ENCODE results near the gene HCN2. TPM values are rescaled to one million over a fixed set of nuclear protein-coding genes. Genes with fewer than 3 reads are reported as not detected.
A peak's percentile ranks its signal among the peaks of the same experiment; 100 is the strongest.

Gene HCN2
- total RNA-seq, 6 donors from 2014 or later = 0.46 to 0.47 (median 0.46) TPM; not detected in 3

GRCh38 chr19:573519-573825 is 16.2 kb upstream of the HCN2 start:
- no peaks in the 10 kb centered on the region for H3K27me3 ChIP-seq
- 0 to 2% methylated on average over 1 to 15 of the region's 15 CpGs for WGBS, 2 donors
- DNase-seq (no peak), ATAC-seq (ENCODE audit: low FRiP score in 2 of 2) (no peak)
- H3K4me3 ChIP-seq = peak overlapping the region; percentile 66 to 99 (median 98)
- H3K36me3 ChIP-seq = peaks cover 0 to 12% (median 5%) of the 10 kb centered on the region in 4 donors
- TF ChIP-seq POLR2A (IDR thresholded peaks at IDR 0.05) (no peak), CTCF (IDR thresholded peaks at IDR 0.05) (peak in 2 of 6 experiments; percentile 12 to 18)
- peak overlapping the region in 2 of 4 donors; percentile 90 to 96 for H3K27ac ChIP-seq
- H3K4me1 ChIP-seq = peaks cover 36 to 62% (median 41%) of the 10 kb centered on the region in 4 donors
- no peaks in the 10 kb centered on the region for H3K9me3 ChIP-seq

GRCh38 chr19:574658-575526 is 14.8 kb upstream of the HCN2 start:
- Histone ChIP-seq H3K9me3 (no peaks in the 10 kb centered on the region), H3K4me3 (peak overlapping the region in 3 of 4 donors; percentile 1 to 34 (median 29)), H3K4me1 (peaks cover 34 to 62% (median 41%) of the 10 kb centered on the region in 4 donors), H3K36me3 (peaks cover 0 to 19% (median 13%) of the 10 kb centered on the region in 4 donors), H3K27ac (peak overlapping the region in 2 of 4 donors; percentile 2 to 66), H3K27me3 (no peaks in the 10 kb centered on the region)
- WGBS, 2 donors = 34 to 61% methylated on average over 16 to 30 of the region's 32 CpGs
- ATAC-seq (ENCODE audit: low FRiP score in 2 of 2) (no peak), DNase-seq (peak in 1 of 2 donors; percentile 74)
- TF ChIP-seq POLR2A (IDR thresholded peaks at IDR 0.05) = no peak

- no peaks in the 10 kb centered on the region for H3K9me3 ChIP-seq
- DNase-seq (peak in 1 of 2 donors; percentile 81), ATAC-seq (ENCODE audit: low FRiP score in 2 of 2) (no peak)
- no peaks in the 10 kb centered on the region for H3K27me3 ChIP-seq
- WGBS, 2 donors = 55 to 75% methylated on average over 14 to 21 of the region's 38 CpGs
- H3K36me3 ChIP-seq = peaks cover 3 to 28% (median 21%) of the 10 kb centered on the region in 4 donors
- peak overlapping the region in 2 of 4 donors; percentile 2 to 66 for H3K27ac ChIP-seq
- TF ChIP-seq CTCF (IDR thresholded peaks at IDR 0.05) (no peak), EP300 (IDR thresholded peaks at IDR 0.05) (no peak), POLR2A (IDR thresholded peaks at IDR 0.05) (no peak), POLR2AphosphoS5 (IDR thresholded peaks at IDR 0.05) (no peak)
- H3K4me1 ChIP-seq = peaks cover 32 to 60% (median 41%) of the 10 kb centered on the region in 4 donors
- H3K4me3 ChIP-seq = peak overlapping the region in 3 of 4 donors; percentile 1 to 34 (median 29)
Measured at GRCh38 chr19:575527-576506, 13.9 kb upstream of the HCN2 start.

GRCh38 chr19:576768-577438 is 12.8 kb upstream of the HCN2 start:
- Histone ChIP-seq H3K36me3 (peaks cover 9 to 38% (median 31%) of the 10 kb centered on the region in 4 donors), H3K4me1 (peaks cover 32 to 49% (median 33%) of the 10 kb centered on the region in 4 donors), H3K27me3 (no peaks in the 10 kb centered on the region), H3K27ac (no peak overlapping the region), H3K9me3 (no peaks in the 10 kb centered on the region), H3K4me3 (no peak overlapping the region)
- 88% methylated on average over 16 to 28 of the region's 28 CpGs for WGBS, 2 donors
- ATAC-seq (ENCODE audit: low FRiP score in 2 of 2) = no peak
- peak in 1 of 2 donors; percentile 45 for DNase-seq
- TF ChIP-seq CTCF (IDR thresholded peaks at IDR 0.05) = no peak

All from upper lobe of left lung (tissue), 6 donors.